Measurements from ENCODE around the gene KRTAP10-5. TPM values are rescaled to one million over a fixed set of nuclear protein-coding genes. Genes with fewer than 3 reads are reported as not detected.
A peak's percentile ranks its signal among the peaks of the same experiment; 100 is the strongest.

The KRTAP10-5 gene
- total RNA-seq, 1 experiment from 2014 or later, result not detected

GRCh38 chr21:44623575-44623974, 43.2 kb upstream of the KRTAP10-5 start:
- ChIA-PET CTCF (no interaction called here), POLR2A (no interaction called here)
- Mint-ChIP-seq H3K27ac (no peak overlapping the region), H3K27me3 (ENCODE audit: low read depth) (peaks cover 5% of the 10 kb centered on the region; the same call in 1 of the 2 replicates), H3K36me3 (peaks cover 50% of the 10 kb centered on the region), H3K4me3 (no peak overlapping the region), H3K9me3 (peaks cover 63% of the 10 kb centered on the region), H3K4me1 (peaks cover 3% of the 10 kb centered on the region; the same call in 1 of the 2 replicates)
- no peak for ATAC-seq
- no peak for DNase-seq (ENCODE audit: low spot score)
- TF ChIP-seq E2F4 (CRISPR knock-in tag; IDR thresholded peaks at IDR 0.05; ENCODE audit: borderline replicate concordance, low read depth), result no peak
- TF ChIP-seq ZNF317 (CRISPR knock-in tag; IDR thresholded peaks at IDR 0.05; ENCODE audit: borderline replicate concordance, low read depth), result peak; percentile 95

- peaks cover 61% of the 10 kb centered on the region for H3K9me3 Mint-ChIP-seq
- no peak overlapping the region for H3K27ac Mint-ChIP-seq
- POLR2A ChIA-PET, result no interaction called here
- peaks cover 5% of the 10 kb centered on the region; the same call in 1 of the 2 replicates for H3K27me3 Mint-ChIP-seq (ENCODE audit: low read depth)
- H3K36me3 Mint-ChIP-seq, result peaks cover 47% of the 10 kb centered on the region
- no peak overlapping the region for H3K4me3 Mint-ChIP-seq
- CTCF ChIA-PET, result interaction anchor here (1.9 kb wide), 1 partner anchor 91 kb away, joined by 8 read pairs; the partner anchor contains the start of gene TSPEAR
- DNase-seq (ENCODE audit: low spot score), result no peak
- ATAC-seq, result no peak
- TF ChIP-seq ZNF317 (CRISPR knock-in tag; IDR thresholded peaks at IDR 0.05; ENCODE audit: borderline replicate concordance, low read depth) (peak; percentile 99), IRF2 (CRISPR knock-in tag; IDR thresholded peaks at IDR 0.05; ENCODE audit: borderline replicate concordance, low read depth) (no peak)
- peaks cover 28% of the 10 kb centered on the region for H3K4me1 Mint-ChIP-seq
Measured at GRCh38 chr21:44619886-44620285, 39.5 kb upstream of the KRTAP10-5 start.

GRCh38 chr21:44618909-44619308, 38.5 kb upstream of the KRTAP10-5 start:
- Mint-ChIP-seq H3K4me1 (peaks cover 31% of the 10 kb centered on the region), H3K27me3 (ENCODE audit: low read depth) (peaks cover 2% of the 10 kb centered on the region; the same call in 1 of the 2 replicates), H3K27ac (no peak overlapping the region), H3K9me3 (peaks cover 51% of the 10 kb centered on the region), H3K36me3 (peaks cover 37% of the 10 kb centered on the region), H3K4me3 (no peak overlapping the region)
- POLR2A ChIA-PET, result interaction anchor here (0.6 kb wide), 1 partner anchor 220 kb away, joined by 3 read pairs; no protein-coding TSS in a partner anchor
- DNase-seq (ENCODE audit: low spot score) (no peak), ATAC-seq (no peak)
- CTCF ChIA-PET, result interaction anchor here (0.8 to 3.6 kb wide), 10 partner anchors 8 to 182 kb away, joined by 3 to 16 read pairs (median 4); partner anchors contain the start of genes KRTAP10-12, KRTAP10-5, KRTAP10-9 and TSPEAR
- TF ChIP-seq ZBTB21 (CRISPR knock-in tag; IDR thresholded peaks at IDR 0.05; ENCODE audit: borderline replicate concordance) (no peak), ZBTB43 (CRISPR knock-in tag; IDR thresholded peaks at IDR 0.05) (no peak), E2F4 (CRISPR knock-in tag; IDR thresholded peaks at IDR 0.05; ENCODE audit: borderline replicate concordance, low read depth) (no peak), ZNF263 (CRISPR knock-in tag; IDR thresholded peaks at IDR 0.05; ENCODE audit: low read depth) (no peak), SOX15 (CRISPR knock-in tag; IDR thresholded peaks at IDR 0.05) (no peak), NFATC4 (CRISPR knock-in tag; IDR thresholded peaks at IDR 0.05) (no peak), JAZF1 (CRISPR knock-in tag; IDR thresholded peaks at IDR 0.05) (no peak), HMGA2 (CRISPR knock-in tag; IDR thresholded peaks at IDR 0.05) (no peak), CBFB (CRISPR knock-in tag; IDR thresholded peaks at IDR 0.05; ENCODE audit: low read depth) (no peak), ZNF512 (CRISPR knock-in tag; IDR thresholded peaks at IDR 0.05; ENCODE audit: borderline replicate concordance) (no peak), ZNF532 (CRISPR knock-in tag; IDR thresholded peaks at IDR 0.05; ENCODE audit: borderline replicate concordance) (no peak)
- TF ChIP-seq, protein P1, sequence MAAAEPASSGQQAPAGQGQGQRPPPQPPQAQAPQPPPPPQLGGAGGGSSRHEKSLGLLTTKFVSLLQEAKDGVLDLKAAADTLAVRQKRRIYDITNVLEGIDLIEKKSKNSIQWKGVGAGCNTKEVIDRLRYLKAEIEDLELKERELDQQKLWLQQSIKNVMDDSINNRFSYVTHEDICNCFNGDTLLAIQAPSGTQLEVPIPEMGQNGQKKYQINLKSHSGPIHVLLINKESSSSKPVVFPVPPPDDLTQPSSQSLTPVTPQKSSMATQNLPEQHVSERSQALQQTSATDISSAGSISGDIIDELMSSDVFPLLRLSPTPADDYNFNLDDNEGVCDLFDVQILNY (CRISPR knock-in tag; IDR thresholded peaks at IDR 0.05), result no peak
- TF ChIP-seq, protein P2, sequence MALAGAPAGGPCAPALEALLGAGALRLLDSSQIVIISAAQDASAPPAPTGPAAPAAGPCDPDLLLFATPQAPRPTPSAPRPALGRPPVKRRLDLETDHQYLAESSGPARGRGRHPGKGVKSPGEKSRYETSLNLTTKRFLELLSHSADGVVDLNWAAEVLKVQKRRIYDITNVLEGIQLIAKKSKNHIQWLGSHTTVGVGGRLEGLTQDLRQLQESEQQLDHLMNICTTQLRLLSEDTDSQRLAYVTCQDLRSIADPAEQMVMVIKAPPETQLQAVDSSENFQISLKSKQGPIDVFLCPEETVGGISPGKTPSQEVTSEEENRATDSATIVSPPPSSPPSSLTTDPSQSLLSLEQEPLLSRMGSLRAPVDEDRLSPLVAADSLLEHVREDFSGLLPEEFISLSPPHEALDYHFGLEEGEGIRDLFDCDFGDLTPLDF (CRISPR knock-in tag; IDR thresholded peaks at IDR 0.05), result no peak
- TF ChIP-seq, protein P3, sequence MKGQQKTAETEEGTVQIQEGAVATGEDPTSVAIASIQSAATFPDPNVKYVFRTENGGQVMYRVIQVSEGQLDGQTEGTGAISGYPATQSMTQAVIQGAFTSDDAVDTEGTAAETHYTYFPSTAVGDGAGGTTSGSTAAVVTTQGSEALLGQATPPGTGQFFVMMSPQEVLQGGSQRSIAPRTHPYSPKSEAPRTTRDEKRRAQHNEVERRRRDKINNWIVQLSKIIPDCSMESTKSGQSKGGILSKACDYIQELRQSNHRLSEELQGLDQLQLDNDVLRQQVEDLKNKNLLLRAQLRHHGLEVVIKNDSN (CRISPR knock-in tag; IDR thresholded peaks at IDR 0.05), result no peak
